Measurements from ENCODE around the gene FARS2. TPM values are rescaled to one million over a fixed set of nuclear protein-coding genes. Genes with fewer than 3 reads are reported as not detected.

FARS2 gene
- total and polyA plus RNA-seq, 9 of the 15 experiments (the other 6 are each of a cell fraction or from before 2014, with no cell fraction given), result 16.5 to 62.2 (median 27.0) TPM

GRCh38 chr6:5504078-5504477, 242.8 kb downstream of the FARS2 start:
- CTCF ChIA-PET (ENCODE audit: low intra/inter-chr PET ratio), result no interaction called here
- no peak for FAIRE-seq
- POLR2A ChIA-PET, result interaction anchor here (0.6 kb wide), 1 partner anchor 33 kb away, joined by 3 read pairs; no protein-coding TSS in a partner anchor

More at GRCh38 chr6:5504078-5504477, 242.8 kb downstream of the FARS2 start:
- intact Hi-C loops (cut with micrococcal nuclease), result no loop called here
- ATAC-seq (no peak), DNase-seq (ENCODE audit: extremely low read depth in 1 of 4, low spot score in 3 of 4) (no peak)
- H3K4me2 ChIP-seq (ENCODE audit: insufficient read depth, low read length), result no peak overlapping the region
- peak; percentile 40; the same call in 1 of the 2 replicates for TF ChIP-seq CEBPB (tag; IDR thresholded peaks at IDR 0.05)
- TF ChIP-seq SAFB (IDR thresholded peaks at IDR 0.05; ENCODE audit: borderline replicate concordance, low read depth, low read length), result no peak
- 0 out of 2 replicates have a peak, but pooled peaks have one; percentile 37 for TF ChIP-seq ATF4 (CRISPR knock-in tag; IDR thresholded peaks at IDR 0.05)
- TF ChIP-seq E2F3 (CRISPR knock-in tag; IDR thresholded peaks at IDR 0.05), result no peak
- TF ChIP-seq ZSCAN32 (CRISPR knock-in tag; IDR thresholded peaks at IDR 0.05), result peak; percentile 75
- peak; percentile 75 for TF ChIP-seq ATF3 (IDR thresholded peaks at IDR 0.05)
- no peak for TF ChIP-seq ATF3 (CRISPR knock-in tag; conservative IDR thresholded peaks at IDR 0.05)
- no peak for TF ChIP-seq CEBPG (CRISPR knock-in tag; IDR thresholded peaks at IDR 0.05)
- TF ChIP-seq CEBPG (tag; conservative IDR thresholded peaks at IDR 0.05 in 1 of 2, IDR thresholded peaks at IDR 0.05 in 1 of 2), result peak; percentile 61 to 92; a peak in 2 of 4 replicates
- no peak for TF ChIP-seq ZNF274 (IDR thresholded peaks at IDR 0.05; ENCODE audit: borderline replicate concordance, low read depth, low read length)
- no peak for TF ChIP-seq ZFP1 (CRISPR knock-in tag; IDR thresholded peaks at IDR 0.05)
- no peaks in the 10 kb centered on the region for H3K9me3 ChIP-seq (replicated peaks; ENCODE audit: control insufficient read depth, insufficient read depth, low read depth, low read length)
- in situ Hi-C loops (cut with MboI), result no loop called here
- no peaks in the 10 kb centered on the region for H3K36me3 ChIP-seq (ENCODE audit: control insufficient read depth, insufficient read depth, low read length)
- BruUV-seq (replicated peaks), result no TSS peak
- no peaks in the 10 kb centered on the region for H3K9me1 ChIP-seq (ENCODE audit: control insufficient read depth, insufficient read depth, low read length)
- no peak overlapping the region for H3K9ac ChIP-seq (ENCODE audit: insufficient read depth in 1 of 2, low read depth in 2 of 2, low read length in 2 of 2)
- H3K27me3 ChIP-seq (ENCODE audit: control insufficient read depth in 2 of 2, insufficient read depth in 2 of 2, low read length in 2 of 2), result no peaks in the 10 kb centered on the region
- H4K20me1 ChIP-seq (replicated peaks; ENCODE audit: control insufficient read depth, insufficient read depth, low read length), result 0 out of 2 replicates have a peak, but pooled peaks cover 6% of the 10 kb centered on the region
- H3K79me2 ChIP-seq (ENCODE audit: control insufficient read depth, insufficient read depth, low read length), result no peaks in the 10 kb centered on the region
- WGBS (ENCODE audit: insufficient coverage, low coverage, missing lambda C conversion rate), result 78% methylated on average over 1 of the region's 1 CpG
- H3K4me3 ChIP-seq, result no peak overlapping the region
- no peaks in the 10 kb centered on the region; a peak in 1 of 5 replicates for H3K4me1 ChIP-seq (replicated peaks in 1 of 2; ENCODE audit: control insufficient read depth in 2 of 2, insufficient read depth in 2 of 2, low read length in 2 of 2)
- no peak overlapping the region for H2AFZ ChIP-seq (ENCODE audit: low read depth, low read length)
- no peak overlapping the region for H3K27ac ChIP-seq (ENCODE audit: extremely low read depth, low read depth, low read length)
